ENCODE results near the gene CCDC6. TPM values are rescaled to one million over a fixed set of nuclear protein-coding genes. Genes with fewer than 3 reads are reported as not detected.
A peak's percentile ranks its signal among the peaks of the same experiment; 100 is the strongest.

The CCDC6 gene
- total and polyA plus RNA-seq, 2 of the 4 experiments (the other 2 are of a cell fraction), result 21.8 to 30.8 TPM

DNA sequence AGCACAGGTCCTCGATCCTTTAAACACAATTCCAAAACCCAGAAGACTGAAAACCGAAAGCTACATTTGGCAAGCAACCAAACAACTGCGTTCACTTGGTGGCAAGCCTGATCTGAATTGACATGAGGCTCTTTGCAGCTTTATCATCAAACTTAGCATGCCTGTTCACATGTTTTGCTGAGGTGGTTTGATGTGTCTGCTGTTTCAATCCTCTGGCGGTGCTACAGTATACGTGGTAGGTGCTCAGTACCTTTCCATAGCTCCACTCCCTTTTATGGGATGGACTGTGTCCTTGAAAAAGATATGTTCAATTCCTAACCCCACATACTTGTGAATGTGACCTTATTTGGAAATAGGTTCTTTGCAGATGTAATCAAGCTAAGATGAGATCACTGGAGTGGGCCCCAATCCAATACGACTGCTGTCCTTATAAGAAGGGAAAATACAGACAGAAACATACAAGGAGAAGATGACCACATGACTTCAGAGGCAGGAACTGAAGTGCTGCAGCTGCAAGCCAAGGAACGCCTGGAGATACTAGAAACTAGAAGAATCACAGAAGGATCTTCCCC is 33.4 kb downstream of the CCDC6 start:
- H4K20me1 ChIP-seq (ENCODE audit: insufficient read depth, low read length), result peaks cover 14% of the 10 kb centered on the region; the same call in 1 of the 2 replicates
- POLR2A ChIA-PET (ENCODE audit: unreplicated experiment), result no interaction called here
- H3K27me3 ChIP-seq (ENCODE audit: control insufficient read depth, insufficient read depth, low read length), result no peaks in the 10 kb centered on the region
- peaks cover 51 to 88% of the 10 kb centered on the region in 2 experiments for H3K79me1 ChIP-seq (ENCODE audit: low read depth in 1 of 2, low read length in 2 of 2)
- peak overlapping the region; percentile 99 for H2BK120ac ChIP-seq (ENCODE audit: low read depth, low read length)
- no TSS peak for BruUV-seq (replicated peaks)
- TF ChIP-seq MAZ (IDR thresholded peaks at IDR 0.05; ENCODE audit: borderline replicate concordance, low read depth, low read length) (no peak), FOS (IDR thresholded peaks at IDR 0.05; ENCODE audit: low read depth, low read length) (no peak), MXI1 (IDR thresholded peaks at IDR 0.05; ENCODE audit: borderline replicate concordance, low read depth, low read length) (no peak), RAD21 (IDR thresholded peaks at IDR 0.05; ENCODE audit: low read length) (no peak), CEBPB (IDR thresholded peaks at IDR 0.05; ENCODE audit: low read depth, low read length) (peak; percentile 52; the same call in 1 of the 2 replicates), RFX5 (IDR thresholded peaks at IDR 0.05; ENCODE audit: low read depth, low read length) (no peak), SMC3 (IDR thresholded peaks at IDR 0.05; ENCODE audit: low read depth, low read length) (no peak)
- TF ChIP-seq, protein P1, sequence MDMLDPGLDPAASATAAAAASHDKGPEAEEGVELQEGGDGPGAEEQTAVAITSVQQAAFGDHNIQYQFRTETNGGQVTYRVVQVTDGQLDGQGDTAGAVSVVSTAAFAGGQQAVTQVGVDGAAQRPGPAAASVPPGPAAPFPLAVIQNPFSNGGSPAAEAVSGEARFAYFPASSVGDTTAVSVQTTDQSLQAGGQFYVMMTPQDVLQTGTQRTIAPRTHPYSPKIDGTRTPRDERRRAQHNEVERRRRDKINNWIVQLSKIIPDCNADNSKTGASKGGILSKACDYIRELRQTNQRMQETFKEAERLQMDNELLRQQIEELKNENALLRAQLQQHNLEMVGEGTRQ (IDR thresholded peaks at IDR 0.05; ENCODE audit: low read depth, low read length), result peak; percentile 87
- H3K27ac ChIP-seq (ENCODE audit: insufficient read depth, low read length), result peak overlapping the region; percentile 86
- in situ Hi-C loops (cut with MboI; ENCODE audit: low sequenced_read_pairs) (no loop called here), dilution Hi-C loops (cut with HindIII; ENCODE audit: low sequenced_read_pairs, unreplicated experiment) (no loop called here), intact Hi-C loops (cut with micrococcal nuclease) (no loop called here)
- H3K9me1 ChIP-seq (ENCODE audit: insufficient read depth, low read length), result peaks cover 19% of the 10 kb centered on the region
- CTCF ChIA-PET, result interaction anchor here (0.7 to 1.0 kb wide), 2 partner anchors 42 to 1069 kb away, joined by 4 to 5 read pairs; no protein-coding TSS in a partner anchor
- DNase-seq (peak; percentile 97), ATAC-seq (ENCODE audit: low read depth) (peak; percentile 62)
- H3K9me3 ChIP-seq (ENCODE audit: control insufficient read depth, insufficient read depth, low read length), result no peaks in the 10 kb centered on the region
- H2AFZ ChIP-seq (replicated peaks; ENCODE audit: low read length, poor library complexity), result peak overlapping the region; percentile 82
- H2AK9ac ChIP-seq (replicated peaks; ENCODE audit: low read depth, low read length, poor library complexity), result peak overlapping the region; percentile 73
- H4K8ac ChIP-seq (ENCODE audit: low read depth in 2 of 2, low read length in 2 of 2), result peak overlapping the region; percentile 88 to 99
- peak overlapping the region; percentile 97 for H3K18ac ChIP-seq (ENCODE audit: low read depth, low read length)
- peak overlapping the region; percentile 100 for H3K23ac ChIP-seq (ENCODE audit: low read depth, low read length)
- peak overlapping the region; percentile 84 for H3K56ac ChIP-seq (ENCODE audit: extremely low read depth, insufficient read depth, low read length)
- WGBS, 2 experiments (ENCODE audit: extremely low coverage in 2 of 2, insufficient read length in 1 of 2), result 18% methylated on average over 2 of the region's 7 CpGs; no CpG with 5 or more reads in 1 of the 2 experiments
- peak overlapping the region; percentile 57; the same call in 1 of the 2 replicates for H3K9ac ChIP-seq (ENCODE audit: low read depth, low read length)
- H3K4ac ChIP-seq (ENCODE audit: low read depth, low read length), result peak overlapping the region; percentile 100
- peak overlapping the region; percentile 98 for H2BK20ac ChIP-seq (ENCODE audit: low read depth, low read length)
- peak overlapping the region; percentile 92 for H2AK5ac ChIP-seq (ENCODE audit: low read depth, low read length)
- no peak overlapping the region for H3K4me3 ChIP-seq (ENCODE audit: insufficient read depth, low read depth, low read length)
- peak overlapping the region; percentile 96 for H2BK15ac ChIP-seq (ENCODE audit: low read depth, low read length)
- peaks cover 16% of the 10 kb centered on the region for H3K4me1 ChIP-seq (ENCODE audit: control insufficient read depth, insufficient read depth, low read length)
- peak overlapping the region; percentile 79 for H2BK5ac ChIP-seq (ENCODE audit: low read depth, low read length, poor library complexity, severe bottlenecking)
- no peaks in the 10 kb centered on the region for H3K36me3 ChIP-seq (ENCODE audit: control insufficient read depth, insufficient read depth, low read length)
- peak overlapping the region; percentile 59 for H3K4me2 ChIP-seq (ENCODE audit: low read depth, low read length)
- peak overlapping the region; percentile 99 for H3K14ac ChIP-seq (replicated peaks; ENCODE audit: low read depth, low read length)
- peak overlapping the region; percentile 100 for H4K91ac ChIP-seq (ENCODE audit: insufficient read depth, low read depth, low read length)
- H4K5ac ChIP-seq (ENCODE audit: low read depth, low read length), result peak overlapping the region; percentile 94

Data from IMR-90 (cell line).